Pons (tissue), 1 donor: ENCODE results near the gene DCTN3.

Experiments used
- DNase-seq: peaks from one replicate; pipeline ENCODE4 v3.0.0-alpha.2; 2016; ENCODE audit warnings: low spot score

Gene DCTN3

DNA sequence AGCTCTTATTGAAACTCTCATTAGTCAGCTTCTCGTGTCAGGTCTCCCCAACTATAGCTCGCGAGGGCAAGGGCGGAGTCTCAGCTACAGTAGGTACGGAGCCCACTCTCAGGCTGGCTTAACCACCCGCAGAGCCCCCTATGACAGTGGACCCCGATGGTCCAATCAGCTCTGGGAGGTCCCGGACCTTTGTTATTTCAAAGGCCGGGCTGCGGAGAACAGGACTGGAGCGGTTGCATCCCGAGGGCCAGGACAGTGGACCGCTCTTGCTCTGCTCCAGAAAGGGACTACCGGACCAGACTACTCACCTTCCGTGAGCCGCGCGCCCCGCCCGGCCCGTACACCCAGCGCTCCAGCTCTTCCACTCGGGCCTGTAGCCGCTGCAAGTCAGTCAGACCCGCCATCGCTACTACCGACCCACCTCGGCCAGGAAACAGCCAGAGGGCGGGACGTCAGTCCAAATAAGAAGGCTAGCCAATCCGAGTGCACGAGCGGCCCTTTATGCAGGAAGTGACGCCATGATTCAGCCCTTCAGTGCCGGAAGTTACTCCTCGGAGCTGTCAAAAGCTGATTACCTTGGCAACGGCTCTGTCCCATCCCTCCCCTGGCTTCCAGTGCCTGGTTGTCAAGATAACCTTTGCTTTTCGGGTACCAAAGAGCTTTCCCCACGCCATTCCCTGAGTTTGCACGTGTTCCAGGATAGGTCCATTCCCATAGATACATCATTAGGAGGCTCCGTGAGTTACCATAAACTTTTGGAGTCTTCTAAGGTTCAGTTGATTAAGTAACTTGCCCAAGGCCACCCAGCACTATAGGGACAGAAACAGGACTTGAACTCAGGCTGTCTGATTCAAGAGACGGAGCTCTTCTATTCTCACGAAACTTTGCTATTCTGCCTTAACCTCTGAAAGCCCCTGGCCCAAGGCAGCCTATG, at the start of gene DCTN3:
TSS of gene DCTN3 (minus strand) at position 435 of the 934 bp plus-strand sequence. CDS start at position 404, 31 bp downstream.
- peak; percentile 96 for DNase-seq

DNA sequence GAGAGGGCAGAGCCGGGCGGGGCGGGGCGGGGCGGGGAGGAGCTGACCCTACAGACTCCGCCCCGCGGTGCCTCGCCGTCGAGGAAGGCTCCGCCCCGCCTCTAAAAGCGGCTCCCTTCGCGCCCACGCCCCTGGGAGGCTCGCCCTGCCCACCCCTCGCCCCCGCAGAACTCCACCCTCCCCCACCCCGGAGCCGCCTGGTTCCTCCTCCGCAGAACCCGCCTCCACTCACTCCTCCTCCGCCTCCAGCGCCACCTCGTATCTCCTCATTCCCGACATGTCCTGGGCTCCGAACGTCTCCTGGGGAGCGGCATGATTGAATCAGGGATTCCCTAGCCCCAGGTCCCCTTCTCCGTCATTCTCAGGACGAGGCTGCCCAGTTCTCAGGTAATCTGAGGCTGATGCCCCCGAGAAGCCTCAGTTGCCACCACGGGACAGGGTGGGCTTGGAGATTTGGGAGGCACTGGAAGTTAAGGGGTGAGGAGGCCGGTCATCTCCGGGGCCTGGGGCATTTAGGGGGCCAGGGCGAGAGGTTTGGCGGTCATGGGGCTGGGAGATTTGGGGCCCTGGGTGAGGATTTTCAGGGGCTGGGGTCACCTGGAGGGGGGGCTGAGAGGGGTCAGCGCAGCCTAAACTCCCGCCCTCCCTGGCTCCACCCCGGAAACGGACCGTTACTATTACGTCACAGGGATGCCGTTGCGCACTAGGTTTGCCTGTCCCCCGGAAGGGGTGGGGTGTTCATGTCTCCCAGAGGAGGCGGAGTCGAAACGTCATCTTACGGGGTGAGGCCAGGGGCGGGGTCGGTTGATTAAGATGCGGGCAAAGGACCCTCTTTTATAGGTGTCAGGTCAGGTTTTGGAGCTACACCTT, 45.3 kb upstream of the DCTN3 start:
- DNase-seq, result peak; percentile 96

DNA sequence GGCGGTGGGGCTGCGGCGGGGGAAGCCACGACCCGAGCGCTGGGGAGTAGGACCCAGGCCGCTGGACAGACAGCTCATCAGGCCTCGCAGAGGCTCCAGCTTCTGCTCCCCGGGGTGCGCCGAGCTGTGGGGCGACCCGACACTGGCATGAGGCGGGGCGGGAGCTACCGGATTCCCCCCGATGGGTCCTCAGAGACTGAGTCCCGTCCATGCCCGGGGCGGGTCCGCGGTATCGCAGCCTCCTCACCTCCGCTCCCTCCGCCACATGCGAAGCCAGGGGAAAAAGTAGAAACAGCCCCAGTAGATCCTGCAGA, 44.7 kb upstream of the DCTN3 start:
- DNase-seq, result no peak

DNA sequence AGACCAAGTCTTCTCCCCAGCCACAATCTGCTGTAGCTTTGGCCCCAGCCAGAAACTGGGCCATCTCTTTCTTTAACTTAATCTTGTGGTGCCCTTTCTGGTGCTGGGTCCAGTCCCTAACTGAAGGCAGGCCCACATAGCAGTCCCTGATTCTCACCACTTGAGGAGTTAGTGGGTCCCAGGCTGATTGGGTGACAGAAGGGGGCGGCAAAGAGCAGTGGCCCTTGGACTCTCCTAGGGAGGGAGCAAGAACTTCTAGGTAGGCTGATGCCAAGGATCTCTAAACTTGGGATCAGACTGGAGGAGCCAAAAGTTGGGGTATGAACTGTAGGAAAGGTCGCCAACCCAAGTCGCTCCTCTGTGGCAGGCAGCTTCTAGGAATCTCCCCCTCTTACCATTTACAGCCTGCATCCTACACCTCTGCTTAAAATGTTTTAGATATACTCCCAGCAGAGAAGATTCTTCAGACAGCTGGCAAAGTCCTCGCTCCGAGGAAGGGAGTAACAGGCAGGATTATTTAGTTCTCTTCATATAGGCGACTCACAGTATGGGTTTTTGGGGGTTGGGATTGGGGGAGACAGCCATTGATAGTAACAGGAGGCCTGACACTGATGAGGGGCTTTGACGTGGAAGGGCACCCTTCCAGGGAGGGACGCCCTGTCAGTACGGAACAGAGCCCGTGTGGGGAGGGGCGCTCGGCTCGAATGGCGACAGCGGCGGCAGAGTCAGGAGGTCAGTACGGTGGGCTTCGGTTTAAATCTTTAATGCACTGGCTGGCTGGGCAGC, 44.2 kb upstream of the DCTN3 start:
- DNase-seq, result peak; percentile 83

DNA sequence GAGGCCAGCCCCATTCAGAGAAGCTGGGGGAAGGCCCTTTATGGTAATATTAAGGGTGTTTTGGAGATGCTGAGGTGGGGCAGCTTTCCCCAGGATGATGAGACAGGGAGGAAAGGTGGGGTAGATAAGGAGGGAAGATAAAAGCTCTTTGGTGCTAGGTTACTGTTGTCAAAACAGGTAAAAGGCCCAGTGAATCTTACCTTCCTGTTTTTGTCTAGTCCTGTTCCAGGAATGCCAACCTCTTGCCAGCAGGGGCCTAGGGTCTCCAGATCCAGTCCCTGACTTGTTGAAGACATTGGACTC, 43.0 kb upstream of the DCTN3 start:
- DNase-seq, result no peak

DNA sequence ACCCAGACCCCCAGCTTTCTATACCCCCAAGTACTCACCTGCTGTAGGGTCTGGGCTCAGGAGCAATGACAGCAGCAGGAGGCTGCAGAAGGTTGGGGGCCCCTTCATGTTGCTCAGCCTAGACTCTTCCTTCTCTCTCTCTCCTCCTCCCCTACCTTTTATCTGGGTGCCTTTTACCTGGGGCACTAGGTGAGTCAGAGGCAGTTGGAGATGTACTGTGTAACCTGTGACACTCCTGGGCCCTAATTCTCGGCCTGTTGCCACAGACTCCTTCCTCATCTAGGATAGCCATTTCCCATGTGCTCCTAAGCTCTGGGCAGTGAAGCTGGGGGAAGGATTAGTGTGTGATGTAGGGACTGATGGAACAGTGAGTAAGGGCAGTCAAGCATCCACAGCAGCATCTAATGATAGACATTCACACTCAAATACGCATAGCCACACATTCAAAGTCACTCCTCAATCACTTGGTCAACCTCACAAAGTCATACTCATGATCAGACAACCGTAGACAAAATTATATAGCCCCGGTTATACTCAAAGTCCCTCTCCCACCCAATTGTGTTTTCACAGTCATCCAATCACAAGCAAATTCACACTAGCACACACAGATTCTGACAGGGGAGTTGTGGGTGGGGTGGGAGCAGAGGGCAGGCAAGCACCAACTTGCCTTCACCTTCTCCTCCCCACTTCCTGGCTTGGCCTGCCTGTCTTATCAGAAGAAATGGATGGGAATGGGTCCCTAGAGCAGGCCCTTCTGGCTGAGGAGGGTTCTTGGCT, 42.4 kb upstream of the DCTN3 start, which contains the start of gene CCL27:
TSS of gene CCL27 (minus strand) at position 132 of the 777 bp plus-strand sequence. CDS start at position 108, 24 bp downstream.
- DNase-seq, result no peak

DNA sequence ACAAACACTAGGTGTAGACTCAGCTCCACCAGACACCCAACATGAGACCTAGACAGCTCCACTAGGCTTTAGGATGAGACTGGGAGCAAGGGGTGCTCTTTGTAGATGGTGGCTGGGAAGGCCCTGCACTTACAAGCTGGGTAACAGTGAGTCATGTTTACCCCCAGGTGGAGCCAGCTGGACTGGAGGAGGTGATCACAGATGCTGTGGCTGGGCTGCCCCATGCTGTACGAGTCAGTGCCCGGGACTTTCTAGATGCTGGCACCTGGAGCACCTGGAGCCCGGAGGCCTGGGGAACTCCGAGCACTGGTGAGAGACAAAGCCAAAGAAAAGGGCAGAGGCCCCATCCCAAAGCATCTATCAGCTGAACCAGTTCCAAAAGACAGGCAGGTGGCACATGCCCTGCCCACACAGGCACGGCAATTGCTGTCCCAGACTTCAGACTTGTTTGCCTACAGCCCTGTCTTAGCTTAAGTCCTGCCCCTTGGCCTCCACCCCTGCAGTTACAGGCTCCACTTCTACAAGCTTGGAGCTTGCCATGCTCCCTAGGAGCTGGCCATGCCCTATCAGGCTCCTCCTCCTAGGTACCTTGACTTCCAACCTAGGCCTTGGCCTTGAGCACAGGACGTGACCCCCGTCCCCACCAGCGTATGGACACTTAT, 39.4 kb upstream of the DCTN3 start:
- no peak for DNase-seq

DNA sequence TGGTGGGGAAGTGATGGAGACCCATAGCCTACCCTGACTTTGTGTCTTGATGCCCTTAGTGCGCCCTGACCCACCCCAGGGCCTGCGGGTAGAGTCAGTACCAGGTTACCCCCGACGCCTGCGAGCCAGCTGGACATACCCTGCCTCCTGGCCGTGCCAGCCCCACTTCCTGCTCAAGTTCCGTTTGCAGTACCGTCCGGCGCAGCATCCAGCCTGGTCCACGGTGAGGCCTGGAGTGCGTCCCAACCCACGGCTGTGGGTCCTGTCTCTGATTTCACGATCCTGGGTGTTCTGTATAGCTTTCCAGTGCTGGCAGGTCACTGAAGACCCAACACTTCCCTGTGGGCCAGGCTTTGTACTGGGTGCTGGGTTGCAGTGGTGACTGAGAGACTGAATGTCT, 38.2 kb upstream of the DCTN3 start:
- DNase-seq, result no peak

DNA sequence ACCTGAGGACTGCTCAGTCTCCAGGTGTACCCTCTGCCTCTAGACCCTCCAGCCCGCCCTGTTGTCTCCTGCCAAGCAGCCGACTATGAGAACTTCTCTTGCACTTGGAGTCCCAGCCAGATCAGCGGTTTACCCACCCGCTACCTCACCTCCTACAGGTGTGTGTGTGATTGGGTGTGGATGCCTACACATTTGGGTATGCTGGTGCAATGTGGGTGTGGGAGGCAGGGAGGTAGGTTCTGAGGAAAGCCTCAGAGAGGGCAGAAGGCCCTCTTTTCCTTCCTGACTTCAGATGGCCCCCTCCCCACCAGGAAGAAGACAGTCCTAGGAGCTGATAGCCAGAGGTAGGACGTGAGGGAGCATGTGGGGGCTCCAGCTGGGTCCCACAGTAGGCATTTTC, 36.7 kb upstream of the DCTN3 start:
- no peak for DNase-seq

DNA sequence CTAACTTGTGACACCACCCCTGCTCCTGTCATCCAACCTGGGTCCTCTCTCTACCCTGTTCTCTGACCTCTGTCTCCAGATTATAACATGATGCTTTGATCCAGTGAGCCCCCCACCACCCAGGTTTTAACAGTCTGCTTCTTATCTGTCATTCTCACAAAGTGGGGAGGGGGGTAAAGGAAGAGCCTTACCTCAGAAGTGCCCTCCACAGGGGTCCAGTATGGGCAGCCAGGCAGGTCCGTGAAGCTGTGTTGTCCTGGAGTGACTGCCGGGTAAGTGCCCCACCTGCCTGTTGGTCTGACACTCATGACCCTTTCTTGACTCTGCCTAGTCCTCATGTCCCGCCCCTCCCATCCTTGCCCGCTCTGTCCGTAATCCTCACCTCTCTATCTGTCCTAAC, 35.1 kb upstream of the DCTN3 start:
- DNase-seq, result no peak

DNA sequence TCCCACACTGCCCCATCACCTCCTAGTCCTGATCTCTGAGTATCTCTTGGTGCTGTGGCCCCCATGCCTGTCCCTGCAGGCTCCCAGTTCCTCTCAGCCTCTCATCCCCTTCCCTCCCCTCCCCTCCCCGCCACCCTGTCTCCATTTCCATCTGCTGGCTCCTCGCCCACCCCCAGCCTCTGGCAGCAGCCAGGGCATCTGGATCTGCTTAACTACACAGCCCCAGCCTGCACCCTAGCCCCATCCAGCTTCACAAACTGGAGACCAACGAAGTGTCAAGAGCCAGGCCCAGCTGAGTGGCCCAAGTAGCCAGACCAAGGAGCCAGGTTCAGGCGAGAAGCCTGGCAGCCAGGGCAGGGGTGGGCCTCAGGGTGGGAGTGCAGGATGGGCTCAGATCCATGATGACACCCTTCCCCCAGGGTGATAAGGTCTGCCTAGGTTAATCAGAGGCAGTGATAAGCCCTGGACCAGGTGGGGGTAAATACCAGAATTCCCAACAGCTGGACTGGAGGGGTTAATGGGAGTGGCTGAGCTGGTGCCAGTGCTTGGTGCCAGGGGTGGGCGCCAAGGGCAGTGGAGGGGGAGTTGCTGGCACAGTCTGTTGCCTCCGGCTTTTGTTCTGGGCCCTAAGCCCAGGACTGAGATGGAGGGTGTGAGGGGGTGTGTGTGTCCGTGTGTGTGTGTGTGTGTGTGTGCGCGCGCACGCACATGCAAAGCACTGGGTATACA, 34.2 kb upstream of the DCTN3 start:
- DNase-seq, result peak; percentile 68

DNA sequence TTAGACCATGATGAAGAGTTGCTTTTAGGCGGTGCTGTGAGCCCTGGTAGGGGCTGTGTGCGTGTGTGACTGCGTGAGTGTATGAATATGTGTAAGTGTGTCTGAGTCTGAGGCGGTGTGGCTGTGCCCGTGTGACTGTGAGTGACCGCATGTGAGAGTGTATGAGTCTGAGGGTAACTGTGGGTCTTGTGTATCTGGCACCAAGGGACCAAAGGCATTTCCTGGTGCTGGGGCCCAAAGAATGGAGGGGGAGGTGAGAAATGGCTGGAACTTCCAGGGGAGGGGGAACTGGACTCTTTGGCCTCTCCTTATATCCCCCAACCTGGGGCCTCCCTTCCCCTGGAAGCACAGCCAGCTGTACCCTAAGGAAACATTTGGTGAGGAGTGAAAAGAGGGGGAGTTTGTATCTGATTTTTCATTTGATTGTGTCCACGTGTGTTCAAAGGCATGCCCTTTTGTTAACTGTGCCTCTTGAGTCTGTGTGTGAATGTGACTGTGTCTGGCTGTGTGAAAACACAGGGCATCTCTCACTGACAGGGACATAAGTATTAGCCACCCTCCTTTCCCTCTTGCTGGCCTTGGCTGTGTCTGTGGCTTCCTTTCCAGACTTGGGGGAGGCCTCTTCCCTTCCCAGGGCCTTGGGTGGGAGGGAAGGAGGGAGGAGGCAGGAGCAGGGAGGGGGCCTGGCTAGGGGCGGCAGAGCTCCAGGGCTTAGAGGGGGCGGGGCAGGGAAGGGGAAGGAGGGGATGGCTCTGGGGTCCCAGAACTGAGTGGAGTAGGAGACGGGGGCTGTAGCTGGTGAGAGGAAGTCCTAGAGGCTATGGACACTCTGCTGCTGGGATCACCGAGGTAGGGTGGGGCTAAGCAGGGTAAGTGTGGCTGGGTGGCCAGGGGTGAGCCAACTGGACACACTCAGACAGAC, 33.1 kb upstream of the DCTN3 start:
- DNase-seq, result no peak

DNA sequence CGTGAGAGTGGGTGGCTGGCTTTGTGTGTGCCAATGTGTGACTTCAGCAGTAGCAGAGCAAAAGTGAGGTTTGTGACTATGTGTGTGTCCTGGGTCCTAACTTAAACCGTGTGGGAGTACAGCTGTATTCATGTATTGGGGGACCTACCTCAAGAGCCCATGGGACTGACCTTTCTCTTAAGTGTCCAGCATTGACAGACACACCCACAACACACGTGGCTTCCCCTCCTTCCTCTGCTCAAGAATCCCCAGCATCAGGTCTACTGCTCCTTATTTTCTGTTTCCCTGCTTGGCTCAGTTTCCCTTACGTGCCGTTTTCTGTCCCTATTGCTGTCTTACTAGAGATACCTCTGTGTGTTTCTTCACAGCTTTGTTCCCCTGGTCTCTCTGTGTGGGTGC, 32.3 kb upstream of the DCTN3 start:
- DNase-seq, result no peak

DNA sequence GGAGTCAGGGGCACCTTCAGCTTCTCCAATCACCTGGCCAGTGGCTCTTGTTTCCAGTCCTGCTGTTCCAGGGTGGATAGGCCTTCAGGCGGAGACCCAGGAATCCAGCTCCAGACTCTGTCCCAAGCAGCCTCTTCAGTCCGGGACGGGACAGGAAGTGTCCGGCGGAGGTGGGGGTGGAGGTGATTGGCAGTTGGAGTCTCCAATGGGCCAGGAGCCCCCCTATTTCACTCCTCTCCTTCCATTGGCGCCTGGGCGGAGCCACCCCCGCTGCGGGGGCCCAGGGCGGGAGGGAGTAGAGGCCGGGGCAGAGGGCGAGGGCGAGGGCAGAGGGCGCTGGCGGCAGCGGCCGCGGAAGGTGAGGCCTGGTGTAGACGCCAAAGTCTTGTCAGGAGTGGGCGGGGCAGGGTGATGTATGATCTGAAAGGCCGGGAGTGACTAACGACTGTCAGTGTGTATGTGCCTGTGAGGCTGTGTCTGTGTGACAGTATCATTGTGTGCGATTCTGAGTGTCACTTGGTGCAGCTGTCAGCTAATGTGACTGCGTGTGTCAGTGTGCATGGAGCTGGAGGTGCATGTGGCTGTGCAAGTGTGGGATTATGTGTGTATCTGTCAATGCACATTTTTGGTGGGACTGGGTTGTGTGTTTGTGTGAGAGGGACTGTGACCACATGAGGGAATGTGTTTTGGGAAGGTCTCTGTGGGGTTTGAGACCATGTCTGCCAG, 31.7 kb upstream of the DCTN3 start, which contains the start of gene IL11RA:
TSS of gene IL11RA (plus strand) at position 310 of the 726 bp plus-strand sequence. CDS start 3,033 bp downstream, outside the sequence.
- peak; percentile 95 for DNase-seq

DNA sequence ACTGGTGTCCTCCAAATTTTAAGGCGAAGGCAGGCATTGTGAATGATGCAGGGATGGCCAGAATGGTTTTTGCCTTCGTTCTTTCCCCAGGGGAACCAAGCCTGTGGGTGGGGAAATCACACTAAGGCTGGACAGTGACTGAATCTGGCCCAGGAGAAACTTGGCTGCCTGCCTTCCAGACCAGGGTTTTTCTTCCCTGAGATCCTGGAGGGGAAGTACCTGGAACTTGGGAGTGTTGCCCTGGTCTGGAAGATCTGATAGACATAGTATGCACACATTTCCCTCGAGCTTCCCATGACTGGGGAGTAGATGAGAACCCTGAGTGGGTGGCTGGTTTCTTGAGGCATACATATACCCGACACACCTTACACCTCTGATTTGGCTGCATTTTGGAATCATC, 31.0 kb upstream of the DCTN3 start:
- peak; percentile 32 for DNase-seq

DNA sequence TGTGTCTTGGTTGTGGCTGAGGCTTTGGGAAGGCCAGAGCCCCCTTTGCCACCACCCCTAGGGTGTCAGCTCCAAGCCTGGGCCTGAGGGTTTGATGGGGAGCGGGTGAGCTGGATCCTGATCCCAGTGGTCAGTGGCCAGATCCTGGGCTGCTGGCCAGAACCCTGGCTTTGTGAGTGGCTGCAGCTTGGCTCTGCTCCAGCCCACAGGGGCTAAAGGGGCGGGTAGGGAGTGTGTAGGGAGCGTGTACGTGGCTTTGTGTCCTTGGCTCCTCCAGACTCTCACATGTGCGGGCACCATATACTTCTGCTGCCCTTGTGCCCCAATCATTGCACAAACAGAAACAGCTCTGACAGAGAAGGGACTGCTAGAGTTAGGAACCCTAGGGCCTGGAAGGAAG, 30.5 kb upstream of the DCTN3 start:
- DNase-seq, result no peak

DNA sequence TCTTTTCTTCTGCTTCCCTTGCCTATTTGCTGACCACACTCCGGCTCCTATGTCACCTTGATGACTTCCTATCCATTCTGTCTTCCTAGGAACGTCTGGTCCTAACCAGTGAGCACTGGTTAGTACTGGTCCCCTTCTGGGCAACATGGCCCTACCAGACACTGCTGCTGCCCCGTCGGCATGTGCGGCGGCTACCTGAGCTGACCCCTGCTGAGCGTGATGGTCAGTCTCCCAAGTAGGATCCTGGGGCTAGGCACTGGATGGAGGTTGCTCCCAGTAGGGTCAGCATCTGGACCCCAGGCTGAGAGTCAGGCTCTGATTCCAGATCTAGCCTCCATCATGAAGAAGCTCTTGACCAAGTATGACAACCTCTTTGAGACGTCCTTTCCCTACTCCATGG, 28.4 kb upstream of the DCTN3 start:
- DNase-seq, result no peak

DNA sequence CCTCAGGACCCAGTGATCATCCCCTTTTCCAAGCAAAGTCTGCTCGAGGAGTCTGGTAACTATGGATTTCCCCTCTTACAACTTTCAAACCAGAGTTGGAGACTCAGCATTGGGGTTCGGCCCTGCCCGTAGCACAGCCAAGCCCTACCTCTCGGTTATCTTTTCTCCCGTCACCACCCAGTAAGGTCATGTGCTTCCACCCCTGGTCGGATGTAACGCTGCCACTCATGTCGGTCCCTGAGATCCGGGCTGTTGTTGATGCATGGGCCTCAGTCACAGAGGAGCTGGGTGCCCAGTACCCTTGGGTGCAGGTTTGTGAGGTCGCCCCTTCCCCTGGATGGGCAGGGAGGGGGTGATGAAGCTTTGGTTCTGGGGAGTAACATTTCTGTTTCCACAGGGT, 27.4 kb upstream of the DCTN3 start:
- DNase-seq, result no peak

DNA sequence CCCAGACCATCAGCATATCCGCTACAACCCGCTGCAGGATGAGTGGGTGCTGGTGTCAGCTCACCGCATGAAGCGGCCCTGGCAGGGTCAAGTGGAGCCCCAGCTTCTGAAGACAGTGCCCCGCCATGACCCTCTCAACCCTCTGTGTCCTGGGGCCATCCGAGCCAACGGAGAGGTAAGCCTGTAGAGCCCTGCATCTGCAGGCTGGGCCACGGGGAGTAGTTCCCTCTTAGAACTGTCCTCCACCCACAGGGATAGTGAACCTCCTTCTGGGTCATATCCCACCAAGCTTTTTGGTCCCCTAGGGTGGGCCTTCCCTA, 26.7 kb upstream of the DCTN3 start:
- DNase-seq, result no peak
